BLaER1 treated with 17β-estradiol and CSF1 and Interleukin-3, amounts not matched to agents 10 nM and 100 nM (cell line): ENCODE measurements around the gene MARF1.

Experiments used
- H3K27ac ChIP-seq, 11 experiments: shearing (Covaris generic); formaldehyde crosslinking; 2 replicates each; pipeline ENCODE4 v1.8.1; 2022
- H3K27me3 ChIP-seq, 11 experiments: shearing (Covaris generic); formaldehyde crosslinking; 2 replicates each; pipeline ENCODE4 v1.8.1; 2022
- H3K36me3 ChIP-seq, 11 experiments: shearing (Covaris generic); formaldehyde crosslinking; 2 replicates each; pipeline ENCODE4 v1.8.1; 2022
- H3K4me1 ChIP-seq, 10 experiments: shearing (Covaris generic); formaldehyde crosslinking; 2 replicates each; pipeline ENCODE4 v1.8.1; 2022
- H3K4me2 ChIP-seq, 11 experiments: shearing (Covaris generic); formaldehyde crosslinking; 2 replicates each; pipeline ENCODE4 v1.8.1; 2022
- H3K4me3 ChIP-seq, 10 experiments: shearing (Covaris generic); formaldehyde crosslinking; 2 replicates each; pipeline ENCODE4 v1.8.1; 2022
- H3K9ac ChIP-seq, 11 experiments: shearing (Covaris generic); formaldehyde crosslinking; 2 replicates each; pipeline ENCODE4 v1.8.1; 2022
- H3K9me3 ChIP-seq, 11 experiments: shearing (Covaris generic); formaldehyde crosslinking; replicated peaks in 1 of 11; 2 replicates each; pipeline ENCODE4 v1.8.1; 2022
- H4K20me1 ChIP-seq, 11 experiments: shearing (Covaris generic); formaldehyde crosslinking; 2 replicates each; pipeline ENCODE4 v1.8.1; 2022
- Cebpa-rat ChIP-seq, 11 experiments: shearing (Covaris generic); IDR thresholded peaks; 2 replicates each; pipeline ENCODE4 v1.8.1; 2022

MARF1 gene

GRCh38 chr16:15621889-15622288, 21.1 kb downstream of the MARF1 start:
- no peak for TF ChIP-seq Cebpa-rat (IDR thresholded peaks at IDR 0.05)
- H3K36me3 ChIP-seq: peaks cover 92 to 100% (median 100%) of the 10 kb centered on the region in 11 experiments
- H3K9ac ChIP-seq: no peak overlapping the region
- peaks cover 0 to 50% (median 30%) of the 10 kb centered on the region in 10 experiments; a peak in 15 of 20 replicates for H3K4me1 ChIP-seq
- peak overlapping the region in 2 of 11 experiments; percentile 20 to 38; a peak in 2 of 22 replicates for H3K27ac ChIP-seq
- H3K27me3 ChIP-seq: no peaks in the 10 kb centered on the region
- H3K4me3 ChIP-seq: no peak overlapping the region
- H4K20me1 ChIP-seq: peaks cover 0 to 5% (median 0%) of the 10 kb centered on the region in 11 experiments; a peak in 2 of 22 replicates
- H3K9me3 ChIP-seq: no peaks in the 10 kb centered on the region; a peak in 1 of 22 replicates
- H3K4me2 ChIP-seq: peak overlapping the region in 7 of 11 experiments; percentile 16 to 50 (median 22); a peak in 12 of 22 replicates

- TF ChIP-seq Cebpa-rat (IDR thresholded peaks at IDR 0.05): no peak
- Histone ChIP-seq H3K27ac (peak overlapping the region in 3 of 11 experiments; percentile 20 to 38 (median 31); a peak in 3 of 22 replicates), H3K9me3 (no peaks in the 10 kb centered on the region; a peak in 1 of 22 replicates), H3K9ac (no peak overlapping the region; a peak in 1 of 22 replicates), H3K27me3 (no peaks in the 10 kb centered on the region), H3K4me3 (no peak overlapping the region), H4K20me1 (peaks cover 0 to 5% (median 0%) of the 10 kb centered on the region in 11 experiments; a peak in 2 of 22 replicates), H3K4me2 (peak overlapping the region in 7 of 11 experiments; percentile 16 to 50 (median 22); a peak in 14 of 22 replicates), H3K4me1 (peaks cover 0 to 50% (median 30%) of the 10 kb centered on the region in 10 experiments; a peak in 15 of 20 replicates), H3K36me3 (peaks cover 92 to 100% (median 100%) of the 10 kb centered on the region in 11 experiments)
These were observed 21.5 kb downstream of the MARF1 start for GRCh38 chr16:15621456-15621855.

- Histone ChIP-seq H3K4me2 (peak overlapping the region in 7 of 11 experiments; percentile 5 to 50 (median 22); a peak in 12 of 22 replicates), H3K27ac (peak overlapping the region in 4 of 11 experiments; percentile 20 to 38 (median 34); a peak in 5 of 22 replicates), H4K20me1 (peaks cover 0 to 2% (median 0%) of the 10 kb centered on the region in 11 experiments; a peak in 1 of 22 replicates), H3K4me1 (peaks cover 0 to 50% (median 30%) of the 10 kb centered on the region in 10 experiments; a peak in 15 of 20 replicates), H3K4me3 (no peak overlapping the region), H3K27me3 (no peaks in the 10 kb centered on the region), H3K9ac (peak overlapping the region in 3 of 11 experiments; percentile 18 to 37 (median 33); a peak in 3 of 22 replicates), H3K9me3 (no peaks in the 10 kb centered on the region; a peak in 1 of 22 replicates), H3K36me3 (peaks cover 92 to 100% (median 100%) of the 10 kb centered on the region in 11 experiments)
- TF ChIP-seq Cebpa-rat (IDR thresholded peaks at IDR 0.05): no peak
These were observed 22.3 kb downstream of the MARF1 start for GRCh38 chr16:15620611-15621195.

GRCh38 chr16:15618392-15618791, 24.6 kb downstream of the MARF1 start:
- Histone ChIP-seq H3K9ac (no peak overlapping the region), H3K4me3 (no peak overlapping the region), H3K9me3 (no peaks in the 10 kb centered on the region), H3K4me2 (no peak overlapping the region), H3K27me3 (no peaks in the 10 kb centered on the region), H3K4me1 (peaks cover 0 to 36% (median 30%) of the 10 kb centered on the region in 10 experiments; a peak in 15 of 20 replicates), H3K36me3 (peaks cover 92 to 100% (median 100%) of the 10 kb centered on the region in 11 experiments), H3K27ac (no peak overlapping the region), H4K20me1 (no peaks in the 10 kb centered on the region)
- no peak for TF ChIP-seq Cebpa-rat (IDR thresholded peaks at IDR 0.05)

GRCh38 chr16:15617901-15618300, 25.1 kb downstream of the MARF1 start:
- no peaks in the 10 kb centered on the region for H4K20me1 ChIP-seq
- H3K27me3 ChIP-seq: no peaks in the 10 kb centered on the region
- H3K9me3 ChIP-seq: no peaks in the 10 kb centered on the region
- H3K4me3 ChIP-seq: no peak overlapping the region
- peaks cover 94 to 100% (median 100%) of the 10 kb centered on the region in 11 experiments for H3K36me3 ChIP-seq
- no peak overlapping the region for H3K4me2 ChIP-seq
- no peak overlapping the region for H3K27ac ChIP-seq
- TF ChIP-seq Cebpa-rat (IDR thresholded peaks at IDR 0.05): no peak
- H3K9ac ChIP-seq: no peak overlapping the region
- H3K4me1 ChIP-seq: peaks cover 0 to 33% (median 30%) of the 10 kb centered on the region in 10 experiments; a peak in 15 of 20 replicates

- no peak overlapping the region for H3K27ac ChIP-seq
- no peaks in the 10 kb centered on the region for H3K27me3 ChIP-seq
- H3K4me1 ChIP-seq: peaks cover 3 to 21% (median 17%) of the 10 kb centered on the region in 10 experiments; a peak in 16 of 20 replicates
- no peak overlapping the region for H3K4me2 ChIP-seq
- no peaks in the 10 kb centered on the region for H4K20me1 ChIP-seq
- TF ChIP-seq Cebpa-rat (IDR thresholded peaks at IDR 0.05): no peak
- peaks cover 94 to 100% (median 100%) of the 10 kb centered on the region in 11 experiments for H3K36me3 ChIP-seq
- no peak overlapping the region for H3K9ac ChIP-seq
- H3K9me3 ChIP-seq: no peaks in the 10 kb centered on the region
- no peak overlapping the region for H3K4me3 ChIP-seq
These were observed 26.3 kb downstream of the MARF1 start for GRCh38 chr16:15616475-15617165.

- Histone ChIP-seq H3K27me3 (no peaks in the 10 kb centered on the region), H3K27ac (no peak overlapping the region; a peak in 1 of 22 replicates), H3K4me3 (no peak overlapping the region), H3K9me3 (no peaks in the 10 kb centered on the region), H3K9ac (no peak overlapping the region), H4K20me1 (no peaks in the 10 kb centered on the region), H3K36me3 (peaks cover 94 to 100% (median 100%) of the 10 kb centered on the region in 11 experiments), H3K4me1 (peaks cover 0 to 15% (median 12%) of the 10 kb centered on the region in 10 experiments; a peak in 19 of 20 replicates), H3K4me2 (no peak overlapping the region)
- no peak for TF ChIP-seq Cebpa-rat (IDR thresholded peaks at IDR 0.05)
These were observed 26.9 kb downstream of the MARF1 start for GRCh38 chr16:15616012-15616411.

GRCh38 chr16:15613676-15614075, 29.3 kb downstream of the MARF1 start:
- H3K9me3 ChIP-seq: no peaks in the 10 kb centered on the region
- no peak overlapping the region for H3K27ac ChIP-seq
- no peak overlapping the region for H3K4me3 ChIP-seq
- H3K9ac ChIP-seq: no peak overlapping the region
- peaks cover 99 to 100% (median 100%) of the 10 kb centered on the region in 11 experiments for H3K36me3 ChIP-seq
- peaks cover 0 to 37% (median 0%) of the 10 kb centered on the region in 10 experiments; a peak in 7 of 20 replicates for H3K4me1 ChIP-seq
- TF ChIP-seq Cebpa-rat (IDR thresholded peaks at IDR 0.05): no peak
- H3K27me3 ChIP-seq: no peaks in the 10 kb centered on the region
- no peaks in the 10 kb centered on the region for H4K20me1 ChIP-seq
- no peak overlapping the region for H3K4me2 ChIP-seq

- Histone ChIP-seq H3K9me3 (no peaks in the 10 kb centered on the region), H3K27me3 (no peaks in the 10 kb centered on the region), H3K27ac (no peak overlapping the region), H3K36me3 (peaks cover 99 to 100% (median 100%) of the 10 kb centered on the region in 11 experiments), H3K4me2 (no peak overlapping the region), H3K4me1 (peaks cover 0 to 58% (median 2%) of the 10 kb centered on the region in 10 experiments; a peak in 9 of 20 replicates), H4K20me1 (no peaks in the 10 kb centered on the region), H3K9ac (no peak overlapping the region), H3K4me3 (no peak overlapping the region)
- TF ChIP-seq Cebpa-rat (IDR thresholded peaks at IDR 0.05): no peak
These were observed 31.3 kb downstream of the MARF1 start for GRCh38 chr16:15611610-15612009.
